H9 (cell line): Measurements from ENCODE around the gene INSIG1. TPM values are rescaled to one million over a fixed set of nuclear protein-coding genes. Genes with fewer than 3 reads are reported as not detected.

Source experiments
- DNase-seq: peaks from one replicate; pipeline ENCODE4 v3.0.0-alpha.2; 2017
- H2AFZ ChIP-seq: one replicate; pipeline ENCODE4 v1.6.1; 2013; ENCODE audit warnings: mild to moderate bottlenecking, low read length, control low read depth, moderate library complexity
- H2AK5ac ChIP-seq: 2 replicates; pipeline ENCODE4 v1.6.1; 2013; ENCODE audit warnings: low read length, control low read depth, mixed read lengths; ENCODE audit not compliant: insufficient read length
- H2BK120ac ChIP-seq: one replicate; pipeline ENCODE4 v1.6.1; 2013; ENCODE audit warnings: low read depth, mild to moderate bottlenecking, low read length, control low read depth, inconsistent platforms; ENCODE audit not compliant: poor library complexity, severe bottlenecking
- H2BK12ac ChIP-seq: 2 replicates; pipeline ENCODE4 v1.6.1; 2013; ENCODE audit warnings: low read length, control low read depth, mixed read lengths, low read depth; ENCODE audit not compliant: insufficient read length
- H2BK15ac ChIP-seq: 2 replicates; pipeline ENCODE4 v1.6.1; 2013; ENCODE audit warnings: low read depth, low read length, control low read depth
- H2BK20ac ChIP-seq: one replicate; pipeline ENCODE4 v1.6.1; 2013; ENCODE audit warnings: low read depth, mild to moderate bottlenecking, low read length, control low read depth, inconsistent platforms; ENCODE audit not compliant: poor library complexity, severe bottlenecking
- H2BK5ac ChIP-seq: 2 replicates; pipeline ENCODE4 v1.6.1; 2013; ENCODE audit warnings: low read length, control low read depth, mixed read lengths; ENCODE audit not compliant: insufficient read length
- H3K14ac ChIP-seq: 2 replicates; pipeline ENCODE4 v1.6.1; 2013; ENCODE audit warnings: low read length, control low read depth; ENCODE audit not compliant: insufficient read depth
- H3K18ac ChIP-seq: 2 replicates; pipeline ENCODE4 v1.6.1; 2013; ENCODE audit warnings: low read depth, mild to moderate bottlenecking, mixed read lengths, low read length, control low read depth; ENCODE audit not compliant: insufficient read length
- H3K23ac ChIP-seq: 2 replicates; pipeline ENCODE4 v1.6.1; 2013; ENCODE audit warnings: low read length, control low read depth, mixed read lengths, low read depth; ENCODE audit not compliant: insufficient read length
- H3K23me2 ChIP-seq: 2 replicates; pipeline ENCODE4 v1.6.1; 2013; ENCODE audit warnings: low read depth, mild to moderate bottlenecking, mixed read lengths, low read length, control low read depth; ENCODE audit not compliant: insufficient read length, poor library complexity, severe bottlenecking
- H3K27ac ChIP-seq: 2 replicates; pipeline ENCODE4 v1.5.1; 2013; ENCODE audit warnings: low read length, control low read depth, mixed read lengths, low read depth; ENCODE audit not compliant: insufficient read length
- H3K27me3 ChIP-seq: 2 replicates; pipeline ENCODE4 v1.6.1; 2013; ENCODE audit warnings: low read length, control low read depth, inconsistent platforms; ENCODE audit not compliant: insufficient read depth
- H3K4ac ChIP-seq: 2 replicates; pipeline ENCODE4 v1.6.1; 2013; ENCODE audit warnings: low read depth, mild to moderate bottlenecking, control low read depth, inconsistent platforms, low read length, moderate library complexity
- H3K4me1 ChIP-seq: 2 replicates; pipeline ENCODE4 v1.6.1; 2013; ENCODE audit warnings: low read length, control low read depth, inconsistent platforms; ENCODE audit not compliant: insufficient read depth
- H3K4me2 ChIP-seq: 2 replicates; pipeline ENCODE4 v1.6.1; 2013; ENCODE audit warnings: low read length, control low read depth, mixed read lengths; ENCODE audit not compliant: insufficient read length, insufficient read depth
- H3K56ac ChIP-seq: 2 replicates; pipeline ENCODE4 v1.6.1; 2013; ENCODE audit warnings: low read depth, mild to moderate bottlenecking, mixed read lengths, low read length, control low read depth; ENCODE audit not compliant: insufficient read length
- H3K79me1 ChIP-seq: 2 replicates; pipeline ENCODE4 v1.6.1; 2013; ENCODE audit warnings: low read depth, mild to moderate bottlenecking, moderate library complexity, low read length, control low read depth, inconsistent platforms; ENCODE audit not compliant: insufficient read depth, poor library complexity, severe bottlenecking
- H3K79me2 ChIP-seq: 2 replicates; pipeline ENCODE4 v1.6.1; 2013; ENCODE audit warnings: low read length, control low read depth, inconsistent platforms; ENCODE audit not compliant: insufficient read depth
- H3K9ac ChIP-seq: 2 replicates; pipeline ENCODE4 v1.6.1; 2013; ENCODE audit warnings: low read length, control low read depth, mixed read lengths; ENCODE audit not compliant: insufficient read length; ENCODE audit errors: extremely low read depth
- H3K9me3 ChIP-seq: one replicate; pipeline ENCODE4 v1.6.1; 2013; ENCODE audit warnings: low read depth, low read length, inconsistent platforms; ENCODE audit not compliant: control insufficient read depth
- H3T11ph ChIP-seq: one replicate; pipeline ENCODE4 v1.6.1; 2013; ENCODE audit warnings: mild to moderate bottlenecking, low read length, control low read depth, inconsistent platforms
- H4K20me1 ChIP-seq: one replicate; pipeline ENCODE4 v1.6.1; 2013; ENCODE audit not compliant: control insufficient read depth, insufficient read length, insufficient read depth
- H4K5ac ChIP-seq: 2 replicates; pipeline ENCODE4 v1.6.1; 2013; ENCODE audit warnings: low read depth, mild to moderate bottlenecking, mixed read lengths, low read length, control low read depth; ENCODE audit not compliant: insufficient read length
- H4K8ac ChIP-seq: replicated peaks from 2 replicates; pipeline ENCODE4 v1.6.1; 2013; ENCODE audit warnings: low read length, control low read depth, mixed read lengths, low read depth; ENCODE audit not compliant: insufficient read length
- H4K91ac ChIP-seq: 2 replicates; pipeline ENCODE4 v1.6.1; 2013; ENCODE audit warnings: low read depth, mild to moderate bottlenecking, moderate library complexity, mixed read lengths, low read length, control low read depth; ENCODE audit not compliant: insufficient read length
- H3K27ac Mint-ChIP-seq, 3 experiments: 2 replicates in 2 of 3; 3 replicates in 1 of 3; pipeline ENCODE4 v1.8.0; 2020 to 2021; ENCODE audit warnings: mixed read lengths in 3 of 3, mild to moderate bottlenecking in 1 of 3, moderate library complexity in 1 of 3
- H3K27me3 Mint-ChIP-seq: 2 replicates; pipeline ENCODE4 v1.8.0; 2021; ENCODE audit warnings: low read depth, mild to moderate bottlenecking, moderate library complexity, mixed read lengths
- H3K36me3 Mint-ChIP-seq, 3 experiments: 2 replicates in 2 of 3; 3 replicates in 1 of 3; pipeline ENCODE4 v1.8.0; 2020 to 2021; ENCODE audit warnings: low read depth in 3 of 3, mixed read lengths in 3 of 3; ENCODE audit not compliant: insufficient read depth in 1 of 3
- H3K4me1 Mint-ChIP-seq, 2 experiments: 2 replicates each; pipeline ENCODE4 v1.8.0; 2020; ENCODE audit warnings: mixed read lengths in 2 of 2
- H3K4me3 Mint-ChIP-seq, 2 experiments: 2 replicates in 1 of 2; 3 replicates in 1 of 2; pipeline ENCODE4 v1.8.0; 2020 to 2021; ENCODE audit warnings: mild to moderate bottlenecking in 2 of 2, mixed read lengths in 2 of 2, moderate library complexity in 1 of 2
- H3K9me3 Mint-ChIP-seq, 2 experiments: 2 replicates in 1 of 2; 3 replicates in 1 of 2; pipeline ENCODE4 v1.8.0; 2020; ENCODE audit warnings: mild to moderate bottlenecking in 2 of 2, mixed read lengths in 2 of 2, moderate library complexity in 1 of 2
- CTCF ChIP-seq: fragments of 200-600 bp; sonication (generic); conservative IDR thresholded peaks from 3 replicates; pipeline ENCODE4 v1.8.0; 2021; ENCODE audit warnings: antibody characterized with exemption, mild to moderate bottlenecking
- WGBS: extraction: QIAGEN DNeasy Blood & Tissue Kit; methylation state at CpG from one replicate; pipeline ENCODE4 v1.1.7; 2013; ENCODE audit warnings: missing lambda C conversion rate, low lambda C conversion rate, mixed read lengths; ENCODE audit not compliant: insufficient read length; ENCODE audit errors: extremely low coverage; 5-methylcytosine and 5-hydroxymethylcytosine counted together
- total RNA-seq: library from RNA; stranded (reverse); gene quantifications from 2 replicates; pipeline ENCODE4 v1.2.1, GENCODE V29; 2021

The INSIG1 gene
- total RNA-seq, 1 experiment from 2014 or later: 23.3 TPM

- Mint-ChIP-seq H3K9me3 (peaks cover 0 to 5% of the 10 kb centered on the region in 2 experiments; a peak in 2 of 5 replicates), H3K27me3 (peaks cover 30% of the 10 kb centered on the region), H3K36me3 (peaks cover 0 to 5% (median 0%) of the 10 kb centered on the region in 3 experiments; a peak in 2 of 7 replicates), H3K4me3 (peak overlapping the region in 1 of 2 experiments; percentile 23; a peak in 1 of 5 replicates), H3K27ac (no peak overlapping the region), H3K4me1 (peaks cover 3 to 4% of the 10 kb centered on the region in 2 experiments)
- no peak overlapping the region for H2BK5ac ChIP-seq
- H2AK5ac ChIP-seq: no peak overlapping the region
- H2BK12ac ChIP-seq: no peak overlapping the region
- H3K18ac ChIP-seq: no peak overlapping the region
- no peak overlapping the region for H2AFZ ChIP-seq
- no peaks in the 10 kb centered on the region for H3K79me1 ChIP-seq
- H3K9me3 ChIP-seq: no peaks in the 10 kb centered on the region
- DNase-seq: no peak
- no peak overlapping the region for H3K14ac ChIP-seq
- H4K20me1 ChIP-seq: no peaks in the 10 kb centered on the region
- no peak overlapping the region for H3K56ac ChIP-seq
- no peak overlapping the region for H3K9ac ChIP-seq
- no peak overlapping the region for H3K4ac ChIP-seq
- H4K5ac ChIP-seq: no peak overlapping the region
- H3T11ph ChIP-seq: no peak overlapping the region
- H2BK20ac ChIP-seq: no peak overlapping the region
- H3K27ac ChIP-seq: no peak overlapping the region
- no peaks in the 10 kb centered on the region for H3K4me1 ChIP-seq
- H3K23me2 ChIP-seq: no peaks in the 10 kb centered on the region
- no peak overlapping the region for H3K4me2 ChIP-seq
- TF ChIP-seq CTCF: no peak
- no CpG with 5 or more reads among the region's 11 CpGs for WGBS
- no peak overlapping the region for H3K23ac ChIP-seq
- H2BK120ac ChIP-seq: no peak overlapping the region
- H4K91ac ChIP-seq: no peak overlapping the region
- no peak overlapping the region for H4K8ac ChIP-seq
- peaks cover 5% of the 10 kb centered on the region for H3K27me3 ChIP-seq
- no peak overlapping the region for H2BK15ac ChIP-seq
- H3K79me2 ChIP-seq: no peaks in the 10 kb centered on the region
Measured at GRCh38 chr7:155343661-155344121, 46.0 kb downstream of the INSIG1 start.
